GM12873 (cell line): ENCODE data around the gene MICAL2.

Experiments
- CTCF ChIP-seq: IDR thresholded peaks from 2 replicates; pipeline ENCODE4 v1.5.1; 2012; ENCODE audit warnings: low read depth, mild to moderate bottlenecking, moderate library complexity, low read length, control low read depth; ENCODE audit not compliant: insufficient read depth; ENCODE audit errors: missing control alignments

The MICAL2 gene

GRCh38 chr11:12243911-12244550 is 133.6 kb downstream of the MICAL2 start:
- no peak for TF ChIP-seq CTCF

DNA sequence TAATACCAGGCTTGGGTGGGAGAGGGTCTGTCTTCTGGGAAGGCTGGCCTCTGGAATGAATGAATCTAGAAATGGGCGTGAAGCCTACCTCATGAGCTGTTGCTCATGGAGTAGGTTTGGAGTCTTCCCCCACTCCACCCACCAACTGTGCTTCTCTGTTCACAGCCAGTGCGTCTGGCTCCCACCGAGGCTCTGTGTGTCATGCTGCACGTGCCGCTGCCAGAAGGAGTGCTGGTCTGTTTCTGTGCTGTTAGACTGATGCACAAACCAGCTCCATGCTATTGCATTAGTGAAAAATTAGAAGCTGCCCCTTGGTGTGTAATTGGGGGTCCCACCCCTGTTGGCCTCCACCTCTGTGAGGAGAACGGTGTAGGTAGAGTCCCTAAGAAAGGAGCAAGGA is 134.7 kb downstream of the MICAL2 start:
- TF ChIP-seq CTCF, result no peak

DNA sequence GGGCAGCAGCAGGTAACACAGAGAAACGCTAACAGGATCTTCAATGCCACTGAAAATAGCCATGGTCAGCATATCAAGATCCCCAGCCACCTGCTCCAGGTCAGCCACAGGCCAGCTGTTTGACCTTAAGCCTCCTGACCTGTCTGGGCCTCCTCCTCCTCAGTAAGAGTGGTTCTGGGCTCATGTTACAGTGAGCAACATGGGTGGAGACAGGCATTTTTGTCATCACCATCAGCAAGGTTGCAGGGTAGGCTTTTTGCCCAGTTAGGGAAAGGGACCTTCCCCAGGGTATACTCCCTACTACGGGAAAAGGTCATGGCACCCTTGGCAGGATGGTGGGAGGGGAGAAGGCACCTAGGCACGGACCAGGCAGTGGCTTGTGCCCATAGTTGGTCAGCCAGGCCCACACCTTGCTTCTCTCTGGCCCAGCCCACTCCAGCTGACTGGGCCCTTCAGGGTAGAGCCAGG is 135.2 kb downstream of the MICAL2 start:
- no peak for TF ChIP-seq CTCF

DNA sequence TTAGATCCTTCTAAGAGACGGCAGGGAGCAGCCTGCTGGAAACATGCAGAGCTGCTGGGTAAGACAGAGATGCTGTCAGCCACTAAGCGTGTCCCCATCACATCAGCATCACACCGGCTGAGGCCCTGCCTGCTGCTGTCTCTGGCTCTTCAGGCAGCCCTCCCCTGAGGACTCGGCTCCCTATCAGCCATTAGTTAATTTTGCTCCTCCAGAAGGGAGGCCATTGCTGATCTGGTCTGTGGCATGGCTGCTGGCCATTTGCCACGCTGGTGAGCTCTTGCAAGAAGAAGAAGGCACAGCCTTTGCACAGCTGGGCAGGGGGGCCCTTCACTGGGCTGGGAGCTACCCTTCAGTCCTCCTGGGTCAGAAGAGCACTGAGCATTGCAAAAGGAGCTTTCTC is 135.8 kb downstream of the MICAL2 start:
- no peak for TF ChIP-seq CTCF

- TF ChIP-seq CTCF, result no peak
Observed at GRCh38 chr11:12246989-12247388, 136.6 kb downstream of the MICAL2 start.

DNA sequence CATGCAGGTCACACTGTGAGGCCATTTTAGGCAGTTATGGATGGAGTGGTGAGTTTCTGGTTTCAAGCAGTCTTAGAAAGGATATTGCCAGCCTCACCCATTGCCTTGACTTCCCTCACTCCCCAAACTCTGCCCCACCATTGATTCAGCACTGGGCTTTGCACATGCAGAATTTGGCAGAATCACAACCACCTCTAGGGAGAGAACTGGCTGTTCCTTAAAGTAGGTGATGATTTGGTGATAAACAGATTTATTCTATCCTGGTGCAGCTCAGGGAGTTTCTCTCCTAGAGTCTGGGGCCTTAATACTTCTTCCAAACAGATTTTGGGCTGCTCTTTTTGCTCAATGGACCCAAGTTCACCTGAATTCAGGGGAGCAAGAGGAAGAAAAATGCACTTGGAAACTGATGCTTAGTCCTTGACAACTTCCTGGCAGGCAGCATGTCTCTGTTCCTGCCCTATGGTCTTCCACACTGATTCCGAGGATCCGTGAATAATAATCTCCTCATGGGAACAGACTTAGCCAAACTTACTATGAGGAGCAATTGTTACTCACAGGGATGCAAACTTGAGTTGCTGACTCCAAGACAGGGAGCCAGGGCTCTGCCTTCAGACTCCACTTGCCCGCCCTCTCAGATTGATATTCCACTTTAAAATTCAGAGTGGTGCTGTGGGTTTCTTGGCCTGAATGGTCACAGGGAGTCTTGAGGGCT is 137.3 kb downstream of the MICAL2 start:
- TF ChIP-seq CTCF, result no peak

DNA sequence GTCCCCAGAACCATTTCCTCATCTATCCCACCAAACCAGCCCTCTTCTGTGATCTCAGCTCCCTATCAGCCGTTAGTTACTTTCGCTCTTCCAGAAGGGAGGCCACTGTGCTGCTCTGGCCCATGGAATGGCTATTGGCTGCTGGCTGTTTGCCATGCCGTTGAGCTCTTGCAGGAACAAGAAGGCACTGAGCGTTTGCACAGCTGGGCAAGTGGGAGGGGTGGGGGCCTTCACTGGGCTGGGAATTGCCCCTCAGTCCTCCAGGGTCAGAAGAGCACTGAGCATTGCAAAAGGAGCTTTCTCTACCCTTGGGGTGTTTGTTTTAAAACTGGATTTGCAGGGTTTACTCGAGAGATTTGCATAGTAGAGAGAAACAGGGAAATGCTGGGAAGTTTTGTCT is 137.9 kb downstream of the MICAL2 start:
- no peak for TF ChIP-seq CTCF
